Lower lobe of right lung (tissue), 2 donors: ENCODE measurements around the gene CNOT4. TPM values are rescaled to one million over a fixed set of nuclear protein-coding genes. Genes with fewer than 3 reads are reported as not detected.

Experiments
- ATAC-seq, 2 donors: fragments of 200-7000 bp; cut with Tn5 transposase; one replicate each; pipeline ENCODE4 v1.9.1; 2020 to 2022; ENCODE audit warnings: mild to moderate bottlenecking in 2 of 2, moderate library complexity in 2 of 2
- DNase-seq: peaks from one replicate; pipeline ENCODE4 v3.0.0-alpha.2; 2020
- H3K27ac ChIP-seq: fragments of 200-600 bp; one replicate; pipeline ENCODE4 v1.8.0; 2022
- H3K27me3 ChIP-seq: fragments of 200-600 bp; one replicate; pipeline ENCODE4 v1.8.0; 2022; ENCODE audit warnings: low read depth
- H3K36me3 ChIP-seq: fragments of 200-600 bp; one replicate; pipeline ENCODE4 v1.8.0; 2022; ENCODE audit warnings: mild to moderate bottlenecking
- H3K4me1 ChIP-seq: fragments of 200-600 bp; one replicate; pipeline ENCODE4 v1.8.0; 2022
- H3K4me3 ChIP-seq: fragments of 200-600 bp; one replicate; pipeline ENCODE4 v1.8.0; 2022; ENCODE audit warnings: mild to moderate bottlenecking
- H3K9me3 ChIP-seq: fragments of 200-600 bp; one replicate; pipeline ENCODE4 v1.8.0; 2022
- CTCF ChIP-seq: fragments of 200-600 bp; IDR thresholded peaks from one replicate; pipeline ENCODE4 v1.8.0; 2022; ENCODE audit warnings: antibody characterized with exemption, mild to moderate bottlenecking
- intact Hi-C: fragments of 100-400 bp; cut with DNase I; formaldehyde crosslinking; loops from one replicate; pipeline ENCODE4 v1.11.0; 2022
- total RNA-seq: library from RNA; stranded (reverse); fragmentation: NEBNext Ultra II Directional; extraction: Animal tissue kit (Norgen Biotek cat#: 25700); gene quantifications from one replicate; pipeline ENCODE4 v1.2.1, GENCODE V29; 2021
- donor health status: DM: no; HTN: yes; CAD: no; lungs with severe emphysema.

CNOT4 gene
- total RNA-seq, 1 donor from 2014 or later: 28.0 TPM

GRCh38 chr7:135552148-135552547, 42.2 kb upstream of the CNOT4 start:
- Histone ChIP-seq H3K27me3 (no peaks in the 10 kb centered on the region), H3K9me3 (no peaks in the 10 kb centered on the region), H3K4me1 (no peaks in the 10 kb centered on the region), H3K36me3 (no peaks in the 10 kb centered on the region), H3K4me3 (no peak overlapping the region), H3K27ac (no peak overlapping the region)
- DNase-seq (no peak), ATAC-seq (no peak)
- no peak for TF ChIP-seq CTCF
- intact Hi-C loops: no loop called here

GRCh38 chr7:135550196-135550595, 40.3 kb upstream of the CNOT4 start:
- no peaks in the 10 kb centered on the region for H3K9me3 ChIP-seq
- TF ChIP-seq CTCF: no peak
- H3K27ac ChIP-seq: no peak overlapping the region
- DNase-seq (no peak), ATAC-seq (no peak)
- no peaks in the 10 kb centered on the region for H3K36me3 ChIP-seq
- H3K4me1 ChIP-seq: no peaks in the 10 kb centered on the region
- no peaks in the 10 kb centered on the region for H3K27me3 ChIP-seq
- H3K4me3 ChIP-seq: no peak overlapping the region
- intact Hi-C loops: no loop called here

DNA sequence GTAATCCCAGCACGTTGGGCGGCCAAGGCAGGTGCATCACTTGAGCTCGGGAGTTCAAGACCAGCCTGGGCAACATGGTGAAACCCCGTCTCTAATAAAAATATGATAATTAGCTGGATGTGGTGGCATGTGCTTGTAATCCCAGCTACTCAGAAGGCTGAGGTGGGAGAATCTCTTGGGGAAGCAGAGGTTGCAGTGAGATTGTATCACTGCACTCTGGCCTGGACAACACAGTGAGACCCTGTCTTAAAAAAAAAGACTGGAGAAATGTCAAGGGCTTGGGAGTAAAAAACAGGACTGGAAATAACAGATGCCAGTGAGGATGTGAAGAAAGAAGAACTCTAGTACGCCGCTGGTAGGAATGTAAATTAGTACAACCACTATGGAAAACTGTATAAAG, 31.1 kb upstream of the CNOT4 start:
- Histone ChIP-seq H3K27me3 (no peaks in the 10 kb centered on the region), H3K4me1 (no peaks in the 10 kb centered on the region), H3K4me3 (no peak overlapping the region), H3K27ac (no peak overlapping the region), H3K9me3 (no peaks in the 10 kb centered on the region), H3K36me3 (no peaks in the 10 kb centered on the region)
- TF ChIP-seq CTCF: no peak
- DNase-seq (no peak), ATAC-seq (no peak)
- intact Hi-C loops: no loop called here

DNA sequence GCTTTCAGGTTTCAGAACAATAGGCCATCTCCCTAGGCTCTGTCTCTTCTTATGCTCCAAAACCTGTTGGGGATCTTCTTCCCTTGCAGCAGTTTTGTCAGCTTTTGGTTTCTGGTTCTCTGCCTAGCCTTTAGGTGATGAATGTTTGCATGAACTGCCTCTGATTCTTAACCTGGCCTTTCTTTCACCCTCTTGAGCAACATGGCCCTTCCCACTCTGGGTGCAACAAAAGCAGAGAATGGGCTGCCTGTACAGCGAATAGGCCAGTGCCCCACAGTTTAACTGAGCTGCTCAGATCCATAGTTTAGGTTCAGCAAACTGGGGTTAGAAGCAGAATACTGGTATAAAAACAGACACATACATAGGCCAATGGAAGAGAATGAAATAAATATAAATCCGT, 29.7 kb upstream of the CNOT4 start:
- no peak for TF ChIP-seq CTCF

DNA sequence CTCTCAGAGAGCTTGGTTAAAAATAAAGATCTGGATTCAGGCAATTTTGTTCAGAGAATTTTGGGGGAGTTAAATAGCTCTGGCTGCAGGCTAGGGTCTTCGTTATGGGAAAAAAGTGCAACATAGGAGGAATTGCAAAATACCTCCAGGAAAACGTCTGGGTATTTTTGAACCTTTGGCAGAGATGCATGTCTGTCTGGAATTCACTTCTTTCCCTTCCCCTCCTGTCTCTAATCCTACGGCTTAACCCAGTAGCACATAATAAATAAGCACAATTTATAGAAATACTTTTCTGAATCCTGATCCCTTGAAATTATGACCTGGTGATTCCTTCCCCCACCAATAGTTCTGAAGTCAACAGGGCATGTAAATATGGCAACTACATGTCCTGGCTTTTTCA, 28.5 kb upstream of the CNOT4 start:
- TF ChIP-seq CTCF: no peak
- H3K4me1 ChIP-seq: no peaks in the 10 kb centered on the region
- no peak for ATAC-seq
- H3K27ac ChIP-seq: no peak overlapping the region
- H3K27me3 ChIP-seq: no peaks in the 10 kb centered on the region
- DNase-seq: no peak
- no peaks in the 10 kb centered on the region for H3K36me3 ChIP-seq
- intact Hi-C loops: no loop called here
- H3K9me3 ChIP-seq: no peaks in the 10 kb centered on the region
- no peak overlapping the region for H3K4me3 ChIP-seq

More for the DNA sequence above, 29.7 kb upstream of the CNOT4 start:
- H3K4me1 ChIP-seq: no peaks in the 10 kb centered on the region
- H3K9me3 ChIP-seq: no peaks in the 10 kb centered on the region
- no peak overlapping the region for H3K4me3 ChIP-seq
- no peak overlapping the region for H3K27ac ChIP-seq
- ATAC-seq (no peak), DNase-seq (no peak)
- no peaks in the 10 kb centered on the region for H3K36me3 ChIP-seq
- intact Hi-C loops: no loop called here
- H3K27me3 ChIP-seq: no peaks in the 10 kb centered on the region

- no peak overlapping the region for H3K4me3 ChIP-seq
- H3K27me3 ChIP-seq: no peaks in the 10 kb centered on the region
- H3K9me3 ChIP-seq: no peaks in the 10 kb centered on the region
- intact Hi-C loops: no loop called here
- H3K27ac ChIP-seq: no peak overlapping the region
- no peak for ATAC-seq
- H3K36me3 ChIP-seq: no peaks in the 10 kb centered on the region
- no peak for DNase-seq
- H3K4me1 ChIP-seq: no peaks in the 10 kb centered on the region
- TF ChIP-seq CTCF: no peak
Observed at GRCh38 chr7:135537905-135538304, 28.0 kb upstream of the CNOT4 start.
